ENCODE data around the gene MYOT.

- no peak for TF ChIP-seq CTCF (conservative IDR thresholded peaks at IDR 0.05)
- no peak for TF ChIP-seq EZH2 (IDR thresholded peaks at IDR 0.05; ENCODE audit: low read depth)
Measured at GRCh38 chr5:137831105-137831504, 36.6 kb upstream of the MYOT start.
